Kidney (tissue), 14 donors: ENCODE measurements around the gene RMDN2. TPM values are rescaled to one million over a fixed set of nuclear protein-coding genes. Genes with fewer than 3 reads are reported as not detected.

Experiments
- DNase-seq, 5 donors: peaks; one replicate each; pipeline ENCODE4 v3.0.0-alpha.2; 2013 to 2020
- FAIRE-seq: peaks from 2 replicates; lab custom pipeline; 2012; peaks lifted over from hg19 to GRCh38; lab: Jason Lieb, UNC
- H3K27ac ChIP-seq, 2 donors: one replicate each; pipeline ENCODE4 v1.7.0; 2013; ENCODE audit warnings: low read depth in 2 of 2, low read length in 2 of 2, inconsistent platforms in 1 of 2
- H3K27me3 ChIP-seq: one replicate; pipeline ENCODE4 v1.7.1; 2013; ENCODE audit warnings: low read length, inconsistent platforms; ENCODE audit not compliant: control insufficient read depth, insufficient read depth
- H3K36me3 ChIP-seq, 3 donors: one replicate each; pipeline versions ENCODE4 v1.7.0 to v1.7.1; 2013; ENCODE audit warnings: low read length in 3 of 3, control low read depth in 1 of 3, inconsistent platforms in 1 of 3; ENCODE audit not compliant: insufficient read depth in 3 of 3, control insufficient read depth in 2 of 3
- H3K4me1 ChIP-seq, 3 donors: one replicate each; pipeline versions ENCODE4 v1.7.0 to v1.7.1; 2013; ENCODE audit warnings: low read length in 3 of 3, inconsistent platforms in 1 of 3, low read depth in 1 of 3; ENCODE audit not compliant: control insufficient read depth in 2 of 3, insufficient read depth in 2 of 3
- H3K4me3 ChIP-seq, 3 donors: one replicate each; pipeline versions ENCODE4 v1.7.0 to v1.8.1; 2013; ENCODE audit warnings: low read length in 3 of 3, control low read depth in 1 of 3, inconsistent platforms in 1 of 3
- H3K9ac ChIP-seq, 3 donors: one replicate each; pipeline versions ENCODE4 v1.7.0 to v1.7.1; 2013; ENCODE audit warnings: low read length in 3 of 3, control low read depth in 1 of 3, inconsistent platforms in 1 of 3
- H3K9me3 ChIP-seq, 3 donors: one replicate each; pipeline versions ENCODE4 v1.7.0 to v1.7.1; 2013; ENCODE audit warnings: low read length in 3 of 3, control low read depth in 1 of 3, inconsistent platforms in 1 of 3; ENCODE audit not compliant: control insufficient read depth in 2 of 3, insufficient read depth in 1 of 3
- intact Hi-C: fragments of 100-400 bp; cut with DNase I; formaldehyde crosslinking; loops from one replicate; pipeline ENCODE4 v1.11.1; 2022
- polyA plus RNA-seq: library from polyadenylated mRNA; stranded (reverse); fragments of 350-450 nt; fragmentation: Illumina TruSeq; extraction: RNeasy Lipid Tissue Mini Kit (QIAGEN cat#74804); gene quantifications from one replicate; pipeline ENCODE4 v1.2.3, GENCODE V29; 2014; ENCODE audit warnings: low read depth, low replicate concordance; ENCODE audit not compliant: insufficient read depth
- total RNA-seq: library from RNA; stranded (reverse); fragmentation: NEBNext Ultra II Directional; extraction: Animal tissue kit (Norgen Biotek cat#: 25700); gene quantifications from one replicate; pipeline ENCODE4 v1.2.1, GENCODE V29; 2021
- TF ChIP-seq, protein P1 (sequence below): IDR thresholded peaks from 3 replicates; pipeline ENCODE4 v1.5.1; 2012; ENCODE audit warnings: mild to moderate bottlenecking, moderate library complexity, borderline replicate concordance; ENCODE audit not compliant: insufficient read depth; ENCODE audit errors: extremely low read depth
- donor health status: control.
- donor health status: control.
- donor health status: control.
- donor health status: control.
- donor health status: control.
- donor health status: DM: yes; HTN: yes; CAD: no.
- donor health status: Normal renal cell carcinoma (clear cell type).

The RMDN2 gene
- total and polyA plus RNA-seq, 2 donors from 2014 or later = 7.9 to 10.5 TPM

DNA sequence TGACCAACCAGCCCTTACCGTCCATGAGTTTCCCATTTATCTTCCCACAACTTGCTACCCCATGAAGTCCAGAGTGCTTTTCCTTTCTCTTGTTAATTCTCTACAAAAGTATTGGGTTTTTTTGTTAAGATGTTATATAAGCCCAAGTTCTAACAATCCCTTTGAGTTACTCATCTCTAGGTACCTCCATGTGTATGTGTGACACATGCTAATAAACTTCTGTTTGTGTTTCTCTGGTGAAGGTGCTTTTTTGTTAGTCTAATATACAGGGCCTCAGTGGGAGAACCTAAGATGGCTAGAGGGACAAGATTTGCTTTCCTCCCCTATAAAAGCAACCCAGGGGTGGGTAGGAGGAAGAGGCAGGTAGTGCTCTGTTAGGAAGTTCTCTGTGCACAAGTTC, 31.8 kb upstream of the RMDN2 start:
- Histone ChIP-seq H3K36me3 (no peaks in the 10 kb centered on the region), H3K4me1 (no peaks in the 10 kb centered on the region), H3K4me3 (no peak overlapping the region), H3K27ac (no peak overlapping the region), H3K9me3 (no peaks in the 10 kb centered on the region), H3K9ac (no peak overlapping the region), H3K27me3 (no peaks in the 10 kb centered on the region)
- intact Hi-C loops = no loop called here
- DNase-seq = no peak
- TF ChIP-seq, protein P1, sequence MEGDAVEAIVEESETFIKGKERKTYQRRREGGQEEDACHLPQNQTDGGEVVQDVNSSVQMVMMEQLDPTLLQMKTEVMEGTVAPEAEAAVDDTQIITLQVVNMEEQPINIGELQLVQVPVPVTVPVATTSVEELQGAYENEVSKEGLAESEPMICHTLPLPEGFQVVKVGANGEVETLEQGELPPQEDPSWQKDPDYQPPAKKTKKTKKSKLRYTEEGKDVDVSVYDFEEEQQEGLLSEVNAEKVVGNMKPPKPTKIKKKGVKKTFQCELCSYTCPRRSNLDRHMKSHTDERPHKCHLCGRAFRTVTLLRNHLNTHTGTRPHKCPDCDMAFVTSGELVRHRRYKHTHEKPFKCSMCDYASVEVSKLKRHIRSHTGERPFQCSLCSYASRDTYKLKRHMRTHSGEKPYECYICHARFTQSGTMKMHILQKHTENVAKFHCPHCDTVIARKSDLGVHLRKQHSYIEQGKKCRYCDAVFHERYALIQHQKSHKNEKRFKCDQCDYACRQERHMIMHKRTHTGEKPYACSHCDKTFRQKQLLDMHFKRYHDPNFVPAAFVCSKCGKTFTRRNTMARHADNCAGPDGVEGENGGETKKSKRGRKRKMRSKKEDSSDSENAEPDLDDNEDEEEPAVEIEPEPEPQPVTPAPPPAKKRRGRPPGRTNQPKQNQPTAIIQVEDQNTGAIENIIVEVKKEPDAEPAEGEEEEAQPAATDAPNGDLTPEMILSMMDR = no peak
- FAIRE-seq = no peak

DNA sequence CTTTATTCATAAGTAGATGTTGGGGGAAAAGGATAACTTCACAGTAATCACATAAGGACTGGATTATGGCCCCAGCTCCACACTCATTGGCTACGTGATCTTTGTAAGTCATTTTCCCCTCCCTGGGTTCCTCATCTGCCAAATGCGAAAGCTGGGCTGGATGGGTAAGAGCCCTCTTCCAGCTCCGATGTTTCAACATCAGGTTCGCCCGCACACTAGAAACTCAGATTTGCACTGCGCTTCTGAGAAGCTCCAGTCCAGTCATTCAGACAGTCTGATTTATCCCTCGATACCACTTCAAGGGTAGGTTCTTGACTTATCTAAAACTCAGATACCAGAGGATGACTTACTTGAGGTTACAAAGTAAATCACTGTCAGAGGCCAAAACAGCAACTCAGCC, 31.0 kb upstream of the RMDN2 start:
- Histone ChIP-seq H3K9me3 (no peaks in the 10 kb centered on the region), H3K9ac (no peak overlapping the region), H3K27ac (no peak overlapping the region), H3K36me3 (no peaks in the 10 kb centered on the region), H3K4me3 (no peak overlapping the region), H3K27me3 (no peaks in the 10 kb centered on the region), H3K4me1 (no peaks in the 10 kb centered on the region)
- TF ChIP-seq, protein P1 = no peak
- DNase-seq (no peak), FAIRE-seq (no peak)
- intact Hi-C loops = no loop called here

DNA sequence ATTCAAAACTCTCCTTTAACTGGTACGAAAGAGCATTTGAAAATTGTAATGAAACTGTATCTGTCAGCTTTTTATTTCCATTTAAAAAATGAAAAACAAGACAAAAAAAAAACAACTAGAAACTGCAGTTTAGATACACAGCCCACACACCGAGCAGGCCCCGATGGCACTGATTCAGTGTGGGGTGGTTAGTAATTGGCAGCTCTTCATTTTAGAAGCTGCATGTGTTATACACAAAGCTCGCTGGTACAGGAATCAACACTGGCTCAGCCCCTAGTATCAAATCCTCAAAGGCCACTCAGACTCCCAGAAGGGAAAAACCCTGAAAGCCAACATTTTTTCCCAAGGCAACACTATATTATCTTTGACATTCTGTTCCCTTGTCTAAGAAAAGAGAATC, 30.5 kb upstream of the RMDN2 start:
- TF ChIP-seq, protein P1 = no peak
- H3K27me3 ChIP-seq = no peaks in the 10 kb centered on the region
- H3K36me3 ChIP-seq = no peaks in the 10 kb centered on the region
- no peaks in the 10 kb centered on the region for H3K9me3 ChIP-seq
- DNase-seq = no peak
- H3K9ac ChIP-seq = no peak overlapping the region
- no peak overlapping the region for H3K4me3 ChIP-seq
- no peaks in the 10 kb centered on the region for H3K4me1 ChIP-seq
- intact Hi-C loops = no loop called here
- FAIRE-seq = no peak
- H3K27ac ChIP-seq = no peak overlapping the region

DNA sequence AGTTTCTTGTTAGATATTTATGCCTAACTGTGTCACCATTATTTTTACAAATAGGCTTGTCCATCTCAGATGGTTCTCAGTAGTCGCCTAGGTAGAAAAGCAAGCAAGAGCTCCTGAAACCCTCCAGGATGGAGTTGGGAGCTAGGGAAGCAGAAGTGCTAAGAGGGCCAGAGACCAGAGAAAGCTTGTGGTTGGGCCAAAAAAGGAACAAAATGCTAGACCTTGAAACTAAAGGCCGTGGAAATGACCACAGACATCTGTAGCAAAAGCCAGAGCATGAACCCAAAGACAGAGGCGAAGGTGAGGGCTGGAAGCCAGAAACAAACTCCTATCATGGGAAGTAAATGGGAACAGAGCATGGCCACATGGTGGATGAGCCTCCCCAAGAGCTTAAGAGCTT, 29.9 kb upstream of the RMDN2 start:
- no peaks in the 10 kb centered on the region for H3K36me3 ChIP-seq
- H3K9ac ChIP-seq = no peak overlapping the region
- TF ChIP-seq, protein P1 = no peak
- H3K4me1 ChIP-seq = no peaks in the 10 kb centered on the region
- H3K27me3 ChIP-seq = no peaks in the 10 kb centered on the region
- no peak for DNase-seq
- FAIRE-seq = no peak
- H3K9me3 ChIP-seq = no peaks in the 10 kb centered on the region
- H3K27ac ChIP-seq = no peak overlapping the region
- intact Hi-C loops = no loop called here
- H3K4me3 ChIP-seq = no peak overlapping the region
